Measurements from ENCODE around the gene PHC2.

PHC2 gene

GRCh38 chr1:33343539-33343938, 87.4 kb downstream of the PHC2 start:
- Histone ChIP-seq H3K4me1 (ENCODE audit: low read length) (peaks cover 21% of the 10 kb centered on the region), H3K79me2 (ENCODE audit: low read length) (peaks cover 68% of the 10 kb centered on the region), H3F3A (ENCODE audit: insufficient read depth, low read length) (no peaks in the 10 kb centered on the region), H3K4me2 (ENCODE audit: low read depth, low read length) (no peak overlapping the region), H3K9ac (ENCODE audit: low read length) (no peak overlapping the region), H3K36me3 (replicated peaks; ENCODE audit: insufficient read depth, low read length) (no peaks in the 10 kb centered on the region), H3K9me3 (replicated peaks; ENCODE audit: insufficient read depth, low read length) (no peaks in the 10 kb centered on the region), H4K20me1 (ENCODE audit: insufficient read depth, low read length) (0 out of 2 replicates have a peak, but pooled peaks cover 6% of the 10 kb centered on the region), H2AFZ (ENCODE audit: low read length) (no peak overlapping the region), H3K4me3 (ENCODE audit: low read length) (no peak overlapping the region), H3K27me3 (replicated peaks; ENCODE audit: insufficient read depth, low read length) (no peaks in the 10 kb centered on the region), H3K27ac (ENCODE audit: low read length) (no peak overlapping the region), H3K9me2 (replicated peaks; ENCODE audit: insufficient read depth, low read length) (no peaks in the 10 kb centered on the region)
- DNase-seq = no peak
- TF ChIP-seq EZH2phosphoT487 (IDR thresholded peaks at IDR 0.05; ENCODE audit: low read length) (no peak), EZH2 (optimal IDR thresholded peaks at IDR 0.05; ENCODE audit: low read depth, low read length) (no peak), CTCF (IDR thresholded peaks at IDR 0.05; ENCODE audit: low read length) (no peak)

GRCh38 chr1:33342041-33342723, 88.7 kb downstream of the PHC2 start:
- Histone ChIP-seq H3F3A (ENCODE audit: insufficient read depth, low read length) (no peaks in the 10 kb centered on the region), H3K4me1 (ENCODE audit: low read length) (peaks cover 15% of the 10 kb centered on the region), H3K9ac (ENCODE audit: low read length) (no peak overlapping the region), H3K79me2 (ENCODE audit: low read length) (peaks cover 61% of the 10 kb centered on the region), H3K27ac (ENCODE audit: low read length) (no peak overlapping the region), H3K27me3 (replicated peaks; ENCODE audit: insufficient read depth, low read length) (no peaks in the 10 kb centered on the region), H3K9me3 (replicated peaks; ENCODE audit: insufficient read depth, low read length) (no peaks in the 10 kb centered on the region), H4K20me1 (ENCODE audit: insufficient read depth, low read length) (0 out of 2 replicates have a peak, but pooled peaks cover 6% of the 10 kb centered on the region), H3K36me3 (replicated peaks; ENCODE audit: insufficient read depth, low read length) (no peaks in the 10 kb centered on the region), H2AFZ (ENCODE audit: low read length) (no peak overlapping the region), H3K4me2 (ENCODE audit: low read depth, low read length) (no peak overlapping the region), H3K9me2 (replicated peaks; ENCODE audit: insufficient read depth, low read length) (no peaks in the 10 kb centered on the region), H3K4me3 (ENCODE audit: low read length) (no peak overlapping the region)
- no peak for TF ChIP-seq CTCF (IDR thresholded peaks at IDR 0.05; ENCODE audit: low read length)
- TF ChIP-seq EZH2phosphoT487 (IDR thresholded peaks at IDR 0.05; ENCODE audit: low read length) = no peak
- TF ChIP-seq EZH2 (optimal IDR thresholded peaks at IDR 0.05; ENCODE audit: low read depth, low read length) = no peak
- no peak for DNase-seq

- Histone ChIP-seq H3K27ac (ENCODE audit: low read length) (no peak overlapping the region), H3K9me2 (replicated peaks; ENCODE audit: insufficient read depth, low read length) (no peaks in the 10 kb centered on the region), H3K79me2 (ENCODE audit: low read length) (peaks cover 51% of the 10 kb centered on the region; the same call in 1 of the 2 replicates), H3K27me3 (replicated peaks; ENCODE audit: insufficient read depth, low read length) (no peaks in the 10 kb centered on the region), H2AFZ (ENCODE audit: low read length) (no peak overlapping the region), H3K9me3 (replicated peaks; ENCODE audit: insufficient read depth, low read length) (no peaks in the 10 kb centered on the region), H3K4me1 (ENCODE audit: low read length) (0 out of 2 replicates have a peak, but pooled peaks cover 6% of the 10 kb centered on the region), H4K20me1 (ENCODE audit: insufficient read depth, low read length) (0 out of 2 replicates have a peak, but pooled peaks cover 6% of the 10 kb centered on the region), H3K4me2 (ENCODE audit: low read depth, low read length) (no peak overlapping the region), H3F3A (ENCODE audit: insufficient read depth, low read length) (no peaks in the 10 kb centered on the region), H3K36me3 (replicated peaks; ENCODE audit: insufficient read depth, low read length) (no peaks in the 10 kb centered on the region), H3K9ac (ENCODE audit: low read length) (no peak overlapping the region), H3K4me3 (ENCODE audit: low read length) (no peak overlapping the region)
- no peak for DNase-seq
- no peak for TF ChIP-seq CTCF (IDR thresholded peaks at IDR 0.05; ENCODE audit: low read length)
- TF ChIP-seq EZH2 (optimal IDR thresholded peaks at IDR 0.05; ENCODE audit: low read depth, low read length) = no peak
- TF ChIP-seq EZH2phosphoT487 (IDR thresholded peaks at IDR 0.05; ENCODE audit: low read length) = no peak
Observed at GRCh38 chr1:33341190-33341589, 89.7 kb downstream of the PHC2 start.
